ENCODE measurements around the gene PHF3. TPM values are rescaled to one million over a fixed set of nuclear protein-coding genes. Genes with fewer than 3 reads are reported as not detected.
"Not testable (repeated sequence)": the region's sequence is repeated elsewhere in the genome, so short reads cannot be mapped to it uniquely, and the experiment has no call there.

PHF3 gene
- total RNA-seq, 1 experiment from 2014 or later: 48.3 TPM

- peaks cover 11% of the 10 kb centered on the region for H3K27me3 ChIP-seq
- no peak overlapping the region for H3K4me3 ChIP-seq
- no peaks in the 10 kb centered on the region for H3K9me3 ChIP-seq (replicated peaks)
- no peaks in the 10 kb centered on the region for H3K36me3 ChIP-seq
- no peaks in the 10 kb centered on the region for H3K4me1 ChIP-seq
- no peak for DNase-seq
- no peak overlapping the region for H3K27ac ChIP-seq
These were observed 110.2 kb downstream of the PHF3 start for GRCh38 chr6:63745784-63746183.

- no peak for DNase-seq
- Histone ChIP-seq H3K27ac (no peak overlapping the region), H3K9me3 (replicated peaks) (no peaks in the 10 kb centered on the region), H3K36me3 (no peaks in the 10 kb centered on the region), H3K27me3 (peaks cover under 1% of the 10 kb centered on the region; the same call in 1 of the 2 replicates), H3K4me1 (no peaks in the 10 kb centered on the region), H3K4me3 (no peak overlapping the region)
These were observed 114.8 kb downstream of the PHF3 start for GRCh38 chr6:63750400-63750799.

- not testable (repeated sequence) for H3K4me1 ChIP-seq; H3K27ac ChIP-seq; H3K4me3 ChIP-seq; H3K36me3 ChIP-seq; H3K9me3 ChIP-seq (replicated peaks); DNase-seq; H3K27me3 ChIP-seq
These were observed 121.7 kb downstream of the PHF3 start for GRCh38 chr6:63757275-63757674.

GRCh38 chr6:63757826-63758225, 122.2 kb downstream of the PHF3 start:
- Histone ChIP-seq H3K27ac (no peak overlapping the region), H3K36me3 (no peaks in the 10 kb centered on the region), H3K4me3 (no peak overlapping the region), H3K9me3 (replicated peaks) (no peaks in the 10 kb centered on the region), H3K4me1 (no peaks in the 10 kb centered on the region), H3K27me3 (no peaks in the 10 kb centered on the region)
- DNase-seq: no peak

GRCh38 chr6:63759605-63760105, 124.1 kb downstream of the PHF3 start:
- Histone ChIP-seq H3K9me3 (replicated peaks) (no peaks in the 10 kb centered on the region), H3K4me3 (no peak overlapping the region), H3K27me3 (no peaks in the 10 kb centered on the region), H3K27ac (no peak overlapping the region), H3K4me1 (no peaks in the 10 kb centered on the region), H3K36me3 (no peaks in the 10 kb centered on the region)
- DNase-seq: no peak

- H3K27ac ChIP-seq: no peak overlapping the region
- H3K27me3 ChIP-seq: no peaks in the 10 kb centered on the region
- no peaks in the 10 kb centered on the region for H3K36me3 ChIP-seq
- H3K4me1 ChIP-seq: no peaks in the 10 kb centered on the region
- no peaks in the 10 kb centered on the region for H3K9me3 ChIP-seq (replicated peaks)
- no peak for DNase-seq
- no peak overlapping the region for H3K4me3 ChIP-seq
These were observed 124.6 kb downstream of the PHF3 start for GRCh38 chr6:63760199-63760598.

- Histone ChIP-seq H3K27ac (no peak overlapping the region), H3K4me3 (no peak overlapping the region), H3K27me3 (no peaks in the 10 kb centered on the region), H3K9me3 (replicated peaks) (no peaks in the 10 kb centered on the region), H3K36me3 (no peaks in the 10 kb centered on the region), H3K4me1 (no peaks in the 10 kb centered on the region)
- peak in 1 of 2 experiments; percentile 62 for DNase-seq
These were observed 128.8 kb downstream of the PHF3 start for GRCh38 chr6:63764318-63764916.

Other genes with a start within 250 kb of the PHF3 start
- 26.7 and 28.4 TPM in 2 replicates for gene PTP4A1, start 63.3 kb upstream of the PHF3 start, total RNA-seq (2014; rRNA removed; shearing (Covaris generic))

Measured in SJCRH30 (cell line).